HG02973 (cell line): ENCODE results near the gene PATJ.
A peak's percentile ranks its signal among the peaks of the same experiment; 100 is the strongest.
"Not testable (repeated sequence)": the region's sequence is repeated elsewhere in the genome, so short reads cannot be mapped to it uniquely, and the experiment has no call there.

ENCODE experiments used
- ATAC-seq: cut with Tn5 transposase; IDR thresholded peaks from one replicate; pipeline ENCODE4 v1.9.1; 2021; ENCODE audit warnings: moderate library complexity; ENCODE audit not compliant: unreplicated experiment

The PATJ gene

GRCh38 chr1:61746813-61747212 is 4.5 kb downstream of the PATJ start:
- ATAC-seq: no peak

- no peak for ATAC-seq
Observed at GRCh38 chr1:61748566-61748965, 6.3 kb downstream of the PATJ start.

GRCh38 chr1:61749574-61749973 is 7.3 kb downstream of the PATJ start:
- ATAC-seq: no peak

- ATAC-seq: no peak
Observed at GRCh38 chr1:61752921-61753389, 10.7 kb downstream of the PATJ start.

- ATAC-seq: no peak
Observed at GRCh38 chr1:61753998-61754508, 11.8 kb downstream of the PATJ start.

- no peak for ATAC-seq
Observed at GRCh38 chr1:61754545-61754944, 12.3 kb downstream of the PATJ start.

GRCh38 chr1:61756773-61757172 is 14.5 kb downstream of the PATJ start:
- ATAC-seq: no peak

GRCh38 chr1:61757950-61758349 is 15.7 kb downstream of the PATJ start:
- ATAC-seq: no peak

GRCh38 chr1:61770131-61770530 is 27.9 kb downstream of the PATJ start:
- no peak for ATAC-seq

GRCh38 chr1:61776091-61776490 is 33.8 kb downstream of the PATJ start:
- no peak for ATAC-seq

GRCh38 chr1:61779231-61779630 is 37.0 kb downstream of the PATJ start:
- ATAC-seq: no peak

- ATAC-seq: no peak
Observed at GRCh38 chr1:61781151-61781550, 38.9 kb downstream of the PATJ start.

GRCh38 chr1:61782771-61783170 is 40.5 kb downstream of the PATJ start:
- peak; percentile 69 for ATAC-seq

- ATAC-seq: no peak
Observed at GRCh38 chr1:61784726-61785125, 42.4 kb downstream of the PATJ start.

- no peak for ATAC-seq
Observed at GRCh38 chr1:61790837-61791236, 48.6 kb downstream of the PATJ start.

GRCh38 chr1:61797045-61797755 is 54.9 kb downstream of the PATJ start:
- no peak for ATAC-seq

GRCh38 chr1:61801047-61801446 is 58.8 kb downstream of the PATJ start:
- ATAC-seq: not testable (repeated sequence)

GRCh38 chr1:61807606-61808140 is 65.4 kb downstream of the PATJ start:
- no peak for ATAC-seq

- no peak for ATAC-seq
Observed at GRCh38 chr1:61808321-61808720, 66.0 kb downstream of the PATJ start.

GRCh38 chr1:61808968-61809367 is 66.7 kb downstream of the PATJ start:
- no peak for ATAC-seq

GRCh38 chr1:61812916-61813315 is 70.6 kb downstream of the PATJ start:
- no peak for ATAC-seq

- ATAC-seq: no peak
Observed at GRCh38 chr1:61816191-61816590, 73.9 kb downstream of the PATJ start.

GRCh38 chr1:61818992-61819391 is 76.7 kb downstream of the PATJ start:
- ATAC-seq: no peak
